GM21825 (cell line): ENCODE data around the gene XRCC1.

Experiments used
- ATAC-seq: cut with Tn5 transposase; IDR thresholded peaks from one replicate; pipeline ENCODE4 v1.9.1; 2021; ENCODE audit warnings: mild to moderate bottlenecking, moderate library complexity; ENCODE audit not compliant: unreplicated experiment

XRCC1 gene

GRCh38 chr19:43495082-43495481, 80.2 kb downstream of the XRCC1 start:
- no peak for ATAC-seq
